ENCODE results near the gene EMILIN1.

Gene EMILIN1

DNA sequence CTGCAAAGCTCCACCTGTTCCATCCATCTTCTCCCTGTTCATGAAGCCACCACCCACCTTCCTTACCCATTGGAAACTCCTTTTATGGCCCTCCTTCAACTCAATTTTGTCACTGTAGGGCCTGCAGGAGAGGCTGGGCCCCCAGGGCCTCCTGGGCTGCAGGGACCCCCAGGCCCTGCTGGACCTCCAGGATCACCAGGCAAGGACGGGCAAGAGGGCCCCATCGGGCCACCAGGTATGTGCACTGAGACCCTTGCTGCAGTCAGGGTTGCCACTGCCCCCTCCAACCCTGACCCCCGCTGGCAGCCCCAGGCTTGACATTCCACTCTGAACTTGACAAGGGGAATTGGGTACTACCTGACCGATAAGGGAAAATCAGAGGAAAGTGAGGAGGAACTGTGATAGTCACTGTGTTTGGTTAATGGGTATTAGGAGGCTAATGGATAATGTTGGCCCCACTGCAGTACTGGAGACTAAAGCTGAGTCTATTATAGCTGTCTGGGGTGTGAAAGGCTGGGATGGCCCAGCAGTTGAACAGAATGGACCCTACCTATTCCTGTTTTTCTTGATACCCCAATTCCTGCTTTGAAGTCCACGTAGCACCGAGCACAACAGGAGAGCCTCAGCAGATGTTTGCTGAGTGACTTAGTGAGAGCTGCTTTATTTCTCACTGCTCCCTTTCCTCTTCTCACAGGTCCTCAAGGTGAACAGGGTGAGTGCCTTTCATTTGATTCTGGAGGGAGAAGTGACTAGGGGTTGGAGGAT is 6.1 kb downstream of the EMILIN1 start:
- Mint-ChIP-seq H3K27ac (peak overlapping the region in 2 of 3 experiments; percentile 27 to 41), H3K4me3 (peak overlapping the region; percentile 56 to 84 (median 72)), H3K9me3 (no peaks in the 10 kb centered on the region), H3K27me3 (ENCODE audit: low read depth) (peaks cover 16% of the 10 kb centered on the region), H3K4me1 (peaks cover 55% of the 10 kb centered on the region), H3K36me3 (ENCODE audit: low read depth) (peaks cover 7% of the 10 kb centered on the region)
- TF ChIP-seq, protein P1, sequence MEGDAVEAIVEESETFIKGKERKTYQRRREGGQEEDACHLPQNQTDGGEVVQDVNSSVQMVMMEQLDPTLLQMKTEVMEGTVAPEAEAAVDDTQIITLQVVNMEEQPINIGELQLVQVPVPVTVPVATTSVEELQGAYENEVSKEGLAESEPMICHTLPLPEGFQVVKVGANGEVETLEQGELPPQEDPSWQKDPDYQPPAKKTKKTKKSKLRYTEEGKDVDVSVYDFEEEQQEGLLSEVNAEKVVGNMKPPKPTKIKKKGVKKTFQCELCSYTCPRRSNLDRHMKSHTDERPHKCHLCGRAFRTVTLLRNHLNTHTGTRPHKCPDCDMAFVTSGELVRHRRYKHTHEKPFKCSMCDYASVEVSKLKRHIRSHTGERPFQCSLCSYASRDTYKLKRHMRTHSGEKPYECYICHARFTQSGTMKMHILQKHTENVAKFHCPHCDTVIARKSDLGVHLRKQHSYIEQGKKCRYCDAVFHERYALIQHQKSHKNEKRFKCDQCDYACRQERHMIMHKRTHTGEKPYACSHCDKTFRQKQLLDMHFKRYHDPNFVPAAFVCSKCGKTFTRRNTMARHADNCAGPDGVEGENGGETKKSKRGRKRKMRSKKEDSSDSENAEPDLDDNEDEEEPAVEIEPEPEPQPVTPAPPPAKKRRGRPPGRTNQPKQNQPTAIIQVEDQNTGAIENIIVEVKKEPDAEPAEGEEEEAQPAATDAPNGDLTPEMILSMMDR (IDR thresholded peaks at IDR 0.05; ENCODE audit: unreplicated experiment in 3 of 3): no peak

DNA sequence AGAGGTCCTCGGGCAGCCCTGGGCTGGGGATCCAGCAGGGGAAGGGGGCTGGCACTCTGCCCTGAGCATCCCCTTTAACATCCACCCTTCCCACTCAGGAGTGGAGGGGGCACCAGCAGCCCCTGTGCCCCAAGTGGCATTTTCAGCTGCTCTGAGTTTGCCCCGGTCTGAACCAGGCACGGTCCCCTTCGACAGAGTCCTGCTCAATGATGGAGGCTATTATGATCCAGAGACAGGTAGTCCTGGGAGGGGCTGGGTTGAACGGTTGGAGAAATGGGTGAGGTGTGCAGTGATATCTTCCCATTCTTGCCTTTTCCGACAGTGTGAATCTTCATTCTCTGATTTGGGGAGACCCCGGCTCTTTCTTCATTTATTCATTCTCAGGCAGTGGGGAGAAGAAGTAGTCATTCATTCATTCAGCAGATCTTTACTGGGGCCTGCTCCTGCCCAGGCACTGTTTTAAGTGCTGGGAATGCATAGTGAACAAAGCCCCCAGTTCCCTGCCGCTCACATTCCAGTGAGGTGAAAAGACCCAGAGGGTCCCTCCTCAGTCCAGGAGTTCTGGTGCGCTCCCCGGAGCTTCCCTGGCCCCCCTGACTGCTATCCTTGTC is 6.8 kb downstream of the EMILIN1 start:
- H3K9me3 Mint-ChIP-seq: no peaks in the 10 kb centered on the region
- H3K27me3 Mint-ChIP-seq (ENCODE audit: low read depth): peaks cover 16% of the 10 kb centered on the region
- H3K4me1 Mint-ChIP-seq: peaks cover 49% of the 10 kb centered on the region
- peak overlapping the region; percentile 73 to 84 (median 76) for H3K4me3 Mint-ChIP-seq
- peak overlapping the region; percentile 54 to 82 (median 71) for H3K27ac Mint-ChIP-seq
- peaks cover 7% of the 10 kb centered on the region for H3K36me3 Mint-ChIP-seq (ENCODE audit: low read depth)
- TF ChIP-seq, protein P1 (IDR thresholded peaks at IDR 0.05; ENCODE audit: unreplicated experiment in 3 of 3): no peak

DNA sequence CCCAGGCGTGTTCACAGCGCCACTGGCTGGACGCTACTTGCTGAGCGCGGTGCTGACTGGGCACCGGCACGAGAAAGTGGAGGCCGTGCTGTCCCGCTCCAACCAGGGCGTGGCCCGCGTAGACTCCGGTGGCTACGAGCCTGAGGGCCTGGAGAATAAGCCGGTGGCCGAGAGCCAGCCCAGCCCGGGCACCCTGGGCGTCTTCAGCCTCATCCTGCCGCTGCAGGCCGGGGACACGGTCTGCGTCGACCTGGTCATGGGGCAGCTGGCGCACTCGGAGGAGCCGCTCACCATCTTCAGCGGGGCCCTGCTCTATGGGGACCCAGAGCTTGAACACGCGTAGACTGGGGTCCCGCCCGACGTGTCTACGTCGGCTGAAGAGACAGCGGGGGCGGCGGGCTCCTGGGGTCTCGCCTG is 7.3 kb downstream of the EMILIN1 start:
- H3K27me3 Mint-ChIP-seq (ENCODE audit: low read depth): peaks cover 16% of the 10 kb centered on the region
- TF ChIP-seq, protein P1 (IDR thresholded peaks at IDR 0.05; ENCODE audit: unreplicated experiment in 3 of 3): peak in 1 of 3 experiments; percentile 28
- H3K36me3 Mint-ChIP-seq (ENCODE audit: low read depth): peaks cover 7% of the 10 kb centered on the region
- peak overlapping the region; percentile 54 to 82 (median 71) for H3K27ac Mint-ChIP-seq
- peaks cover 44% of the 10 kb centered on the region for H3K4me1 Mint-ChIP-seq
- H3K9me3 Mint-ChIP-seq: no peaks in the 10 kb centered on the region
- peak overlapping the region; percentile 73 to 84 (median 76) for H3K4me3 Mint-ChIP-seq

DNA sequence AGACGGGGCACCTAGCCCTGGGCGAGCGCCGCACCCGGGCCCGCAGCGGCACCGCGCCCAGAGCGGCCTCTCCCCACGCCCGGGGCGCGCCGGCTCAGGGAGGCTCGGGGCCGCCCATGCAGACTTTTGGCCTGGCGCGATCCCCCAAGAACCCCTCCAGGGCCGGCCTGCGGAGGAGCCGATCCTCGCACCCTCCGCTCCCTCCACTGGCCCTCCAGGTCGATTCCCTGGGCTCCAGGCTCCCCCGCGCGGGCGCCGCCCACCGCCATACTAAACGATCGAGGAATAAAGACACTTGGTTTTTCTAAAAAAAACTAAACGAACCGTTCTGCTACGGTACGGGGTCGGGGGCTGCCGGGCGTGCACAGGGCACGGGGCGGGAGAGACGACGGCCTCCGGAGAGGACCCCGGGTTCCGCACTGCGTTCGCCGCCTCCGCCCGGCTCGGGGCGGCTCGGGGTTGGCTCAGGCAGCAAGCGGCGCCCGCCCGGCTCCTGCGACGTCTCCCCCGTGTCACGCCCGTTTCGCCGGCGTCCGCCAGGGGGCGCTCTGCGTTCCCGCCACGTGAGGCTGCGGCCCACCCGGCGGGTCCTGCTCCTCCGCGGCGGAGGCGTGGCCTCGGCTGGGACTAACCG is 7.8 kb downstream of the EMILIN1 start:
- Mint-ChIP-seq H3K4me3 (peak overlapping the region; percentile 84 to 87 (median 86)), H3K4me1 (peaks cover 39% of the 10 kb centered on the region), H3K36me3 (ENCODE audit: low read depth) (peaks cover 4% of the 10 kb centered on the region), H3K9me3 (no peaks in the 10 kb centered on the region), H3K27ac (peak overlapping the region in 1 of 3 experiments; percentile 67), H3K27me3 (ENCODE audit: low read depth) (peaks cover 15% of the 10 kb centered on the region)
- TF ChIP-seq, protein P1 (IDR thresholded peaks at IDR 0.05; ENCODE audit: unreplicated experiment in 3 of 3): peak; percentile 93 to 95 (median 93)

DNA sequence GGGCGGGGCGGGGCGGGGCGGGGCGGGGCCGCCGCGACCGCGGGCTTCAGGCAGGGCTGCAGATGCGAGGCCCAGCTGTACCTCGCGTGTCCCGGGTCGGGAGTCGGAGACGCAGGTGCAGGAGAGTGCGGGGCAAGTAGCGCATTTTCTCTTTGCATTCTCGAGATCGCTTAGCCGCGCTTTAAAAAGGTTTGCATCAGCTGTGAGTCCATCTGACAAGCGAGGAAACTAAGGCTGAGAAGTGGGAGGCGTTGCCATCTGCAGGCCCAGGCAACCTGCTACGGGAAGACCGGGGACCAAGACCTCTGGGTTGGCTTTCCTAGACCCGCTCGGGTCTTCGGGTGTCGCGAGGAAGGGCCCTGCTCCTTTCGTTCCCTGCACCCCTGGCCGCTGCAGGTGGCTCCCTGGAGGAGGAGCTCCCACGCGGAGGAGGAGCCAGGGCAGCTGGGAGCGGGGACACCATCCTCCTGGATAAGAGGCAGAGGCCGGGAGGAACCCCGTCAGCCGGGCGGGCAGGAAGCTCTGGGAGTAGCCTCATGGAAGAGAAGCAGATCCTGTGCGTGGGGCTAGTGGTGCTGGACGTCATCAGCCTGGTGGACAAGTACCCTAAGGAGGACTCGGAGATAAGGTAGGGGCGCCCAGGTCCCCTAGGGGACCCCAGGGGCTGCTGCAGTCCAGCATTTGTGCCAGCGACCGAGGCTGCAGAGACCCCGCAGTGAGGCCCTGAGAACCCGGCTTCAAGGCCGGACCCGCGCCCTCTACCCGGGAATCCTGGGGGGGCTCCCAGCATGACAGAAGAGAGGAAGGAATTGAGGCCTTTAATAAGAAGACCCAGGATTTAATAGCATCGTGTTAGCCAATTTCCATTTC is 8.5 kb downstream of the EMILIN1 start, which contains the start of gene KHK:
KHK (plus strand) TSS at position 49 of the 870 bp plus-strand sequence; CDS start at position 537, 488 bp downstream.
- peak within 1 kb of the TSS; percentile 84 to 87 (median 86) for H3K4me3 Mint-ChIP-seq
- H3K9me3 Mint-ChIP-seq: no peaks in the 10 kb centered on the region
- H3K4me1 Mint-ChIP-seq: peaks cover 33% of the 10 kb centered on the region
- peak within 1 kb of the TSS; percentile 54 to 82 (median 71) for H3K27ac Mint-ChIP-seq
- H3K27me3 Mint-ChIP-seq (ENCODE audit: low read depth): peaks cover 13% of the 10 kb centered on the region
- TF ChIP-seq, protein P1 (IDR thresholded peaks at IDR 0.05; ENCODE audit: unreplicated experiment in 3 of 3): peak in 2 of 3 experiments; percentile 39 to 42
- H3K36me3 Mint-ChIP-seq (ENCODE audit: low read depth): no peaks in the 10 kb centered on the region
